CD4-positive, alpha-beta T cell (primary cell): ENCODE data around the gene MAPKAP1. TPM values are rescaled to one million over a fixed set of nuclear protein-coding genes. Genes with fewer than 3 reads are reported as not detected.

ENCODE experiments used
- ATAC-seq: fragments of 200-7000 bp; cut with Tn5 transposase; one replicate; pipeline ENCODE4 v1.10.0; 2022; ENCODE audit warnings: mild to moderate bottlenecking; ENCODE audit not compliant: poor library complexity
- CTCF ChIA-PET: fragments of 350-600 bp; sonication (Branson Sonifier 250); formaldehyde crosslinking; loops from one replicate; lab custom pipeline; 2021; ENCODE audit warnings: antibody characterized with exemption, inconsistent platforms; lab: Charles Lee
- POLR2A ChIA-PET: fragments of 350-600 bp; sonication (Branson Sonifier 250); formaldehyde crosslinking; loops from one replicate; lab custom pipeline; 2021; ENCODE audit warnings: antibody characterized with exemption, inconsistent platforms; lab: Charles Lee
- DNase-seq, 14 experiments: peaks; one replicate each; pipeline ENCODE4 v3.0.0-alpha.2; 2013 to 2020; ENCODE audit warnings: mixed read lengths in 2 of 14
- H3K27ac ChIP-seq, 2 donors: one replicate each; pipeline versions ENCODE4 v1.5.1 to v1.7.0; 2013; ENCODE audit warnings: low read length in 2 of 2, low read depth in 1 of 2, mild to moderate bottlenecking in 1 of 2
- H3K27me3 ChIP-seq, 2 experiments: 1 replicate in 1 of 2; 2 replicates in 1 of 2; pipeline versions ENCODE4 v1.6.1 to v1.7.0; 2013; ENCODE audit warnings: low read length in 2 of 2, control low read depth in 1 of 2, mild to moderate bottlenecking in 1 of 2, moderate library complexity in 1 of 2; ENCODE audit not compliant: insufficient read depth in 2 of 2, control insufficient read depth in 1 of 2
- H3K36me3 ChIP-seq: one replicate; pipeline ENCODE4 v1.6.1; 2013; ENCODE audit warnings: low read length, control low read depth; ENCODE audit not compliant: insufficient read depth
- H3K4me1 ChIP-seq: one replicate; pipeline ENCODE4 v1.6.1; 2013; ENCODE audit warnings: low read length, control low read depth; ENCODE audit not compliant: insufficient read depth
- H3K4me3 ChIP-seq: one replicate; pipeline ENCODE4 v1.5.1; 2013; ENCODE audit warnings: mild to moderate bottlenecking, low read length, moderate library complexity
- H3K9me3 ChIP-seq, 2 experiments: 1 replicate in 1 of 2; 2 replicates in 1 of 2; pipeline versions ENCODE4 v1.6.1 to v1.7.0; 2013; ENCODE audit warnings: low read length in 2 of 2, mild to moderate bottlenecking in 2 of 2, control low read depth in 1 of 2, moderate library complexity in 1 of 2; ENCODE audit not compliant: control insufficient read depth in 1 of 2, insufficient read depth in 1 of 2
- H3K27ac Mint-ChIP-seq: one replicate; pipeline ENCODE4 v1.8.0; 2020; ENCODE audit warnings: mixed read lengths
- H3K27me3 Mint-ChIP-seq: one replicate; pipeline ENCODE4 v1.8.0; 2021; ENCODE audit warnings: mixed read lengths
- H3K36me3 Mint-ChIP-seq: one replicate; pipeline ENCODE4 v1.8.0; 2021; ENCODE audit warnings: low read depth, mixed read lengths
- H3K4me1 Mint-ChIP-seq: one replicate; pipeline ENCODE4 v1.8.0; 2021; ENCODE audit warnings: low read depth, mixed read lengths
- H3K4me3 Mint-ChIP-seq: one replicate; pipeline ENCODE4 v1.8.0; 2020; ENCODE audit warnings: mild to moderate bottlenecking, mixed read lengths
- H3K9me3 Mint-ChIP-seq: one replicate; pipeline ENCODE4 v1.8.0; 2020; ENCODE audit warnings: mixed read lengths
- CTCF ChIP-seq: fragments of 200-600 bp; IDR thresholded peaks from one replicate; pipeline ENCODE4 v1.8.0; 2022; ENCODE audit warnings: antibody characterized with exemption, mild to moderate bottlenecking
- intact Hi-C, 2 experiments: fragments of 100-400 bp; cut with DNase I in 1 of 2; cut with micrococcal nuclease in 1 of 2; formaldehyde crosslinking; loops; one replicate each; pipeline versions ENCODE4 v1.15.1 to v1.9.0; 2023 to 2025; cut with DNase I, micrococcal nuclease
- total RNA-seq, 174 experiments: library from RNA in 2 of 174; stranded (reverse) in 2 of 174; gene quantifications; one replicate each; pipeline ENCODE4 v1.2.3 and lab custom pipeline; 2021 to 2026

MAPKAP1 gene
- total RNA-seq, 2 experiments from 2014 or later = 40.3 to 44.9 TPM

- no peak for ATAC-seq
- POLR2A ChIA-PET = no interaction called here
Measured at GRCh38 chr9:125438506-125439433, 268.2 kb downstream of the MAPKAP1 start.

GRCh38 chr9:125437771-125438221 is 269.2 kb downstream of the MAPKAP1 start:
- peaks cover 41% of the 10 kb centered on the region for H3K36me3 Mint-ChIP-seq
- intact Hi-C loops = no loop called here
- H3K4me1 Mint-ChIP-seq = no peaks in the 10 kb centered on the region
- H3K4me3 ChIP-seq = no peak overlapping the region
- ATAC-seq (no peak), DNase-seq (no peak)
- peaks cover 27% of the 10 kb centered on the region for H3K36me3 ChIP-seq
- H3K27me3 Mint-ChIP-seq = no peaks in the 10 kb centered on the region
- H3K9me3 Mint-ChIP-seq = no peaks in the 10 kb centered on the region
- H3K4me1 ChIP-seq = no peaks in the 10 kb centered on the region
- no peaks in the 10 kb centered on the region for H3K9me3 ChIP-seq
- H3K27ac ChIP-seq = no peak overlapping the region
- H3K4me3 Mint-ChIP-seq = no peak overlapping the region
- no peak for TF ChIP-seq CTCF
- no peak overlapping the region for H3K27ac Mint-ChIP-seq
- ChIA-PET POLR2A (no interaction called here), CTCF (interaction anchor here (0.9 kb wide), 1 partner anchor 11 kb away, joined by 3 read pairs; no protein-coding TSS in a partner anchor)
- no peaks in the 10 kb centered on the region for H3K27me3 ChIP-seq

More at GRCh38 chr9:125438506-125439433, 268.2 kb downstream of the MAPKAP1 start:
- peaks cover 32% of the 10 kb centered on the region for H3K36me3 ChIP-seq
- H3K27ac ChIP-seq = no peak overlapping the region
- H3K4me1 Mint-ChIP-seq = no peaks in the 10 kb centered on the region
- H3K27me3 ChIP-seq = no peaks in the 10 kb centered on the region
- H3K27ac Mint-ChIP-seq = no peak overlapping the region
- no peaks in the 10 kb centered on the region for H3K27me3 Mint-ChIP-seq
- CTCF ChIA-PET = no interaction called here
- no peaks in the 10 kb centered on the region for H3K9me3 ChIP-seq
- no peaks in the 10 kb centered on the region for H3K4me1 ChIP-seq
- TF ChIP-seq CTCF = no peak
- no peak overlapping the region for H3K4me3 ChIP-seq
- no peak for DNase-seq
- no peaks in the 10 kb centered on the region for H3K9me3 Mint-ChIP-seq
- intact Hi-C loops = no loop called here
- no peak overlapping the region for H3K4me3 Mint-ChIP-seq
- H3K36me3 Mint-ChIP-seq = peaks cover 46% of the 10 kb centered on the region

GRCh38 chr9:125436613-125437443 is 270.2 kb downstream of the MAPKAP1 start:
- Mint-ChIP-seq H3K27me3 (no peaks in the 10 kb centered on the region), H3K9me3 (no peaks in the 10 kb centered on the region), H3K36me3 (peaks cover 32% of the 10 kb centered on the region), H3K27ac (no peak overlapping the region), H3K4me3 (no peak overlapping the region), H3K4me1 (no peaks in the 10 kb centered on the region)
- ChIA-PET CTCF (interaction anchor here (0.9 to 1.4 kb wide), 2 partner anchors 12 to 29 kb away, joined by 3 read pairs; no protein-coding TSS in a partner anchor), POLR2A (no interaction called here)
- H3K27me3 ChIP-seq = no peaks in the 10 kb centered on the region
- H3K36me3 ChIP-seq = peaks cover 26% of the 10 kb centered on the region
- no peak overlapping the region for H3K27ac ChIP-seq
- TF ChIP-seq CTCF = no peak
- H3K4me3 ChIP-seq = no peak overlapping the region
- H3K9me3 ChIP-seq = no peaks in the 10 kb centered on the region
- ATAC-seq (no peak), DNase-seq (no peak)
- H3K4me1 ChIP-seq = no peaks in the 10 kb centered on the region
- intact Hi-C loops = no loop called here
